Gastrocnemius medialis (tissue), 4 donors: ENCODE data around the gene C1orf198. TPM values are rescaled to one million over a fixed set of nuclear protein-coding genes. Genes with fewer than 3 reads are reported as not detected.

Experiments used
- ATAC-seq, 2 donors: fragments of 150-250 bp; one replicate each; pipeline ENCODE4 v1.9.1; 2016
- DNase-seq, 2 donors: peaks; one replicate each; pipeline ENCODE4 v3.0.0-alpha.2; 2019
- H3K27ac ChIP-seq, 4 donors: fragments of 200-600 bp; sonication (generic); 1 replicate in 1 of 4; 2 replicates in 3 of 4; pipeline ENCODE4 v1.5.1; 2016 to 2018; ENCODE audit warnings: mild to moderate bottlenecking in 2 of 4, moderate library complexity in 1 of 4
- H3K27me3 ChIP-seq, 3 donors: fragments of 200-600 bp; sonication (generic) in 2 of 3; 1 replicate in 1 of 3; 2 replicates in 2 of 3; pipeline versions ENCODE4 v1.5.1 to v1.6.0; 2016 to 2019; ENCODE audit warnings: mild to moderate bottlenecking in 1 of 3, moderate library complexity in 1 of 3
- H3K36me3 ChIP-seq, 2 donors: fragments of 200-600 bp; sonication (generic) in 1 of 2; one replicate each; pipeline ENCODE4 v1.5.1; 2017 to 2018
- H3K4me1 ChIP-seq, 2 donors: fragments of 200-600 bp; sonication (generic) in 1 of 2; one replicate each; pipeline ENCODE4 v1.5.1; 2016 to 2017; ENCODE audit warnings: mild to moderate bottlenecking in 2 of 2
- H3K4me3 ChIP-seq, 4 donors: fragments of 200-600 bp; sonication (generic) in 3 of 4; 1 replicate in 1 of 4; 2 replicates in 3 of 4; pipeline ENCODE4 v1.5.1; 2016 to 2019; ENCODE audit warnings: mild to moderate bottlenecking in 2 of 4
- H3K9me3 ChIP-seq, 3 donors: fragments of 200-600 bp; sonication (generic) in 2 of 3; 1 replicate in 1 of 3; 2 replicates in 2 of 3; pipeline ENCODE4 v1.5.1; 2016 to 2019
- CTCF ChIP-seq, 5 experiments: fragments of 450-650 bp in 3 of 5; fragments of 200-600 bp in 2 of 5; sonication (generic) in 2 of 5; IDR thresholded peaks in 4 of 5; conservative IDR thresholded peaks in 1 of 5; 1 replicate in 4 of 5; 2 replicates in 1 of 5; pipeline ENCODE4 v1.5.1; 2016 to 2019; ENCODE audit warnings: antibody characterized with exemption in 5 of 5, mild to moderate bottlenecking in 3 of 5, moderate library complexity in 3 of 5
- POLR2A ChIP-seq, 2 donors: fragments of 450-650 bp; IDR thresholded peaks; one replicate each; pipeline ENCODE4 v1.6.1; 2017; ENCODE audit warnings: antibody characterized with exemption in 2 of 2, mild to moderate bottlenecking in 2 of 2, moderate library complexity in 2 of 2
- in situ Hi-C, 4 donors: fragments of 200-750 bp; cut with MboI; loops; one replicate each; pipeline versions ENCODE4 v1.15.0 to v1.8.0; 2017; ENCODE audit warnings: low sequenced_read_pairs in 4 of 4
- intact Hi-C: fragments of 100-400 bp; cut with DNase I; formaldehyde crosslinking; loops from one replicate; pipeline ENCODE4 v1.15.1; 2023; ENCODE audit warnings: low total_unique reads
- total RNA-seq, 4 donors: library from RNA; depleted of rRNA; stranded (reverse); fragments of >200 nt; gene quantifications; one replicate each; pipeline versions ENCODE4 v1.1.0 to v1.2.3, GENCODE V29; 2016

The C1orf198 gene
- total RNA-seq = 100 to 1,000 TPM; 281 to 590 (median 339) TPM

GRCh38 chr1:230867903-230868735, at the start of gene C1orf198:
TSS of gene C1orf198 (minus strand) at chr1:230868521. CDS start at chr1:230868512, 9 bp downstream.
- no peaks in the 10 kb centered on the region for H3K36me3 ChIP-seq
- TF ChIP-seq POLR2A (IDR thresholded peaks at IDR 0.05) (peak; percentile 85 to 88), CTCF (IDR thresholded peaks at IDR 0.05 in 4 of 5, conservative IDR thresholded peaks at IDR 0.05 in 1 of 5) (no peak)
- ATAC-seq = peak; percentile 71 to 75
- no peaks in the 10 kb centered on the region for H3K27me3 ChIP-seq
- peak within 1 kb of the TSS; percentile 83 to 97 (median 86) for H3K4me3 ChIP-seq
- intact Hi-C loops = loop anchor here (2.0 to 10.0 kb wide), 5 partner anchors 49 to 983 kb away; partner anchors contain the start of genes ARV1, COG2, EGLN1 and TTC13
- H3K27ac ChIP-seq = peak within 1 kb of the TSS; percentile 80 to 95 (median 89)
- no peaks in the 10 kb centered on the region for H3K9me3 ChIP-seq
- DNase-seq = peak; percentile 70 to 73
- in situ Hi-C loops = no loop called here
- H3K4me1 ChIP-seq = peaks cover 40 to 48% of the 10 kb centered on the region in 2 donors

GRCh38 chr1:230917284-230918135, 49.2 kb upstream of the C1orf198 start:
- TF ChIP-seq POLR2A (IDR thresholded peaks at IDR 0.05) (no peak), CTCF (IDR thresholded peaks at IDR 0.05 in 4 of 5, conservative IDR thresholded peaks at IDR 0.05 in 1 of 5) (peak; percentile 42 to 63 (median 51))
- no peaks in the 10 kb centered on the region for H3K4me1 ChIP-seq
- peaks cover 0 to 21% of the 10 kb centered on the region in 2 donors for H3K36me3 ChIP-seq
- no peaks in the 10 kb centered on the region for H3K27me3 ChIP-seq
- in situ Hi-C loops = loop anchor here in 3 of 4 donors (10.0 to 25.0 kb wide), 3 partner anchors 113 to 297 kb away; no protein-coding TSS in a partner anchor
- H3K27ac ChIP-seq = no peak overlapping the region
- intact Hi-C loops = loop anchor here (1.0 to 5.0 kb wide), 3 partner anchors 50 to 294 kb away; partner anchors contain the start of gene C1orf198
- H3K4me3 ChIP-seq = no peak overlapping the region
- no peaks in the 10 kb centered on the region for H3K9me3 ChIP-seq
- ATAC-seq (peak; percentile 70 to 81), DNase-seq (peak; percentile 19 to 48)

GRCh38 chr1:230916587-230917283, 48.4 kb upstream of the C1orf198 start:
- H3K9me3 ChIP-seq = no peaks in the 10 kb centered on the region
- peaks cover 0 to 19% of the 10 kb centered on the region in 2 donors for H3K36me3 ChIP-seq
- no peak for ATAC-seq
- no peak overlapping the region for H3K27ac ChIP-seq
- no peak for DNase-seq
- in situ Hi-C loops = loop anchor here in 3 of 4 donors (10.0 to 25.0 kb wide), 3 partner anchors 112 to 298 kb away; no protein-coding TSS in a partner anchor
- intact Hi-C loops = loop anchor here (1.0 to 5.0 kb wide), 2 partner anchors 49 to 118 kb away; partner anchors contain the start of gene C1orf198
- no peaks in the 10 kb centered on the region for H3K4me1 ChIP-seq
- no peaks in the 10 kb centered on the region for H3K27me3 ChIP-seq
- H3K4me3 ChIP-seq = no peak overlapping the region
- TF ChIP-seq CTCF (IDR thresholded peaks at IDR 0.05 in 4 of 5, conservative IDR thresholded peaks at IDR 0.05 in 1 of 5) (no peak), POLR2A (IDR thresholded peaks at IDR 0.05) (no peak)

- DNase-seq (no peak), ATAC-seq (no peak)
- in situ Hi-C loops = loop anchor here in 3 of 4 donors (10.0 to 25.0 kb wide), 3 partner anchors 110 to 300 kb away; no protein-coding TSS in a partner anchor
- TF ChIP-seq POLR2A (IDR thresholded peaks at IDR 0.05) (no peak), CTCF (IDR thresholded peaks at IDR 0.05 in 4 of 5, conservative IDR thresholded peaks at IDR 0.05 in 1 of 5) (no peak)
- Histone ChIP-seq H3K36me3 (peaks cover 0 to 14% of the 10 kb centered on the region in 2 donors), H3K27me3 (no peaks in the 10 kb centered on the region), H3K9me3 (no peaks in the 10 kb centered on the region), H3K27ac (no peak overlapping the region), H3K4me3 (no peak overlapping the region), H3K4me1 (peaks cover 3 to 7% of the 10 kb centered on the region in 2 donors)
- intact Hi-C loops = loop anchor here (5.0 kb wide), 1 partner anchor 48 kb away; the partner anchor contains the start of gene C1orf198
These were observed 46.8 kb upstream of the C1orf198 start for GRCh38 chr1:230915078-230915477.
